CD14-positive monocyte (primary cell): ENCODE results near the gene TAC4. TPM values are rescaled to one million over a fixed set of nuclear protein-coding genes. Genes with fewer than 3 reads are reported as not detected.

Experiments used
- DNase-seq, 3 donors: peaks; one replicate each; pipeline ENCODE4 v3.0.0-alpha.2; 2011 to 2022
- H2AFZ ChIP-seq: 2 replicates; pipeline ENCODE4 v1.6.0; 2012; ENCODE audit warnings: mild to moderate bottlenecking, low read depth, low read length, inconsistent platforms; ENCODE audit not compliant: insufficient read depth, poor library complexity, severe bottlenecking
- H3K27ac ChIP-seq, 2 donors: 1 replicate in 1 of 2; 2 replicates in 1 of 2; pipeline ENCODE4 v1.5.1; 2012 to 2013; ENCODE audit warnings: low read length in 2 of 2, control low read depth in 1 of 2, inconsistent platforms in 1 of 2, low read depth in 1 of 2, mild to moderate bottlenecking in 1 of 2
- H3K27me3 ChIP-seq, 2 donors: one replicate each; pipeline versions ENCODE4 v1.6.0 to v1.6.1; 2011 to 2013; ENCODE audit warnings: low read length in 2 of 2; ENCODE audit not compliant: control insufficient read depth in 2 of 2, insufficient read depth in 2 of 2
- H3K36me3 ChIP-seq, 2 donors: replicated peaks in 1 of 2; 1 replicate in 1 of 2; 2 replicates in 1 of 2; pipeline versions ENCODE4 v1.5.1 to v1.6.1; 2012 to 2013; ENCODE audit warnings: low read length in 2 of 2, control low read depth in 1 of 2, inconsistent platforms in 1 of 2, mild to moderate bottlenecking in 1 of 2; ENCODE audit not compliant: insufficient read depth in 2 of 2, control insufficient read depth in 1 of 2
- H3K4me1 ChIP-seq, 2 donors: 1 replicate in 1 of 2; 2 replicates in 1 of 2; pipeline versions ENCODE4 v1.5.1 to v1.6.1; 2012 to 2013; ENCODE audit warnings: low read length in 2 of 2, control low read depth in 1 of 2, inconsistent platforms in 1 of 2, mild to moderate bottlenecking in 1 of 2, moderate library complexity in 1 of 2; ENCODE audit not compliant: insufficient read depth in 2 of 2, control insufficient read depth in 1 of 2
- H3K4me2 ChIP-seq: replicated peaks from 2 replicates; pipeline ENCODE3; 2012; ENCODE audit warnings: low read length, moderate library complexity, mild to moderate bottlenecking; ENCODE audit not compliant: poor library complexity, severe bottlenecking; ENCODE audit errors: extremely low read depth
- H3K4me3 ChIP-seq, 3 experiments: fragments of 200-600 bp in 1 of 3; sonication (generic) in 1 of 3; replicated peaks in 1 of 3; 1 replicate in 2 of 3; 2 replicates in 1 of 3; pipeline ENCODE4 v1.5.1; 2011 to 2013; ENCODE audit warnings: low read length in 3 of 3, mild to moderate bottlenecking in 3 of 3, control low read depth in 2 of 3, low read depth in 2 of 3, inconsistent platforms in 1 of 3, moderate library complexity in 1 of 3
- H3K79me2 ChIP-seq: 2 replicates; pipeline ENCODE4 v1.6.0; 2012; ENCODE audit warnings: mild to moderate bottlenecking, control low read depth, inconsistent platforms, low read length, moderate library complexity; ENCODE audit not compliant: insufficient read depth
- H3K9ac ChIP-seq: 2 replicates; pipeline ENCODE4 v1.6.0; 2017; ENCODE audit warnings: low read length, mild to moderate bottlenecking; ENCODE audit not compliant: insufficient read depth, poor library complexity, severe bottlenecking
- H3K9me3 ChIP-seq, 2 donors: replicated peaks in 1 of 2; 1 replicate in 1 of 2; 2 replicates in 1 of 2; pipeline versions ENCODE4 v1.5.1 to v1.6.1; 2012 to 2013; ENCODE audit warnings: low read length in 2 of 2, control low read depth in 1 of 2; ENCODE audit not compliant: control insufficient read depth in 1 of 2, insufficient read depth in 1 of 2
- H4K20me1 ChIP-seq: 2 replicates; pipeline ENCODE4 v1.6.0; 2012; ENCODE audit warnings: mild to moderate bottlenecking, low read length, control low read depth, moderate library complexity; ENCODE audit not compliant: insufficient read depth
- H3K27ac Mint-ChIP-seq, 7 donors: one replicate each; pipeline ENCODE4 v1.8.0; 2020; ENCODE audit warnings: mild to moderate bottlenecking in 7 of 7, mixed read lengths in 7 of 7, moderate library complexity in 6 of 7, inconsistent platforms in 2 of 7
- H3K27me3 Mint-ChIP-seq, 3 donors: one replicate each; pipeline ENCODE4 v1.8.0; 2021 to 2022; ENCODE audit warnings: low read depth in 3 of 3, mild to moderate bottlenecking in 3 of 3, mixed read lengths in 3 of 3, moderate library complexity in 3 of 3, inconsistent platforms in 1 of 3
- H3K36me3 Mint-ChIP-seq, 2 donors: one replicate each; pipeline ENCODE4 v1.8.0; 2020; ENCODE audit warnings: mixed read lengths in 2 of 2, inconsistent platforms in 1 of 2, mild to moderate bottlenecking in 1 of 2
- H3K4me1 Mint-ChIP-seq: one replicate; pipeline ENCODE4 v1.8.0; 2020; ENCODE audit warnings: mild to moderate bottlenecking, mixed read lengths
- H3K4me3 Mint-ChIP-seq, 2 donors: one replicate each; pipeline ENCODE4 v1.8.0; 2020; ENCODE audit warnings: mild to moderate bottlenecking in 2 of 2, mixed read lengths in 2 of 2, moderate library complexity in 1 of 2
- H3K9me3 Mint-ChIP-seq, 7 donors: one replicate each; pipeline ENCODE4 v1.8.0; 2020 to 2022; ENCODE audit warnings: mixed read lengths in 7 of 7, mild to moderate bottlenecking in 6 of 7, moderate library complexity in 6 of 7, inconsistent platforms in 2 of 7
- CTCF ChIP-seq: fragments of 200-600 bp; IDR thresholded peaks from one replicate; pipeline ENCODE4 v1.8.0; 2022; ENCODE audit warnings: antibody characterized with exemption, mild to moderate bottlenecking
- WGBS: methylation state at CpG from one replicate; pipeline ENCODE4 v1.1.5; 2013; ENCODE audit warnings: missing lambda C conversion rate; ENCODE audit not compliant: insufficient coverage; 5-methylcytosine and 5-hydroxymethylcytosine counted together
- intact Hi-C, 2 donors: fragments of 100-400 bp; cut with micrococcal nuclease; formaldehyde crosslinking; loops; one replicate each; pipeline versions ENCODE4 v1.15.0 to v1.15.1; 2023
- polyA plus RNA-seq, 3 donors: library from polyadenylated mRNA; depleted of rRNA in 1 of 3; unstranded in 2 of 3; stranded (reverse) in 1 of 3; fragments of 300-500 nt in 2 of 3; fragments of >200 nt in 1 of 3; fragmentation: Illumina TruSeq in 2 of 3; gene quantifications; 1 replicate in 2 of 3; 2 replicates in 1 of 3; pipeline ENCODE4 v1.2.3, GENCODE V29; 2012 to 2021

TAC4 gene
- polyA plus RNA-seq, 3 donors = not detected

DNA sequence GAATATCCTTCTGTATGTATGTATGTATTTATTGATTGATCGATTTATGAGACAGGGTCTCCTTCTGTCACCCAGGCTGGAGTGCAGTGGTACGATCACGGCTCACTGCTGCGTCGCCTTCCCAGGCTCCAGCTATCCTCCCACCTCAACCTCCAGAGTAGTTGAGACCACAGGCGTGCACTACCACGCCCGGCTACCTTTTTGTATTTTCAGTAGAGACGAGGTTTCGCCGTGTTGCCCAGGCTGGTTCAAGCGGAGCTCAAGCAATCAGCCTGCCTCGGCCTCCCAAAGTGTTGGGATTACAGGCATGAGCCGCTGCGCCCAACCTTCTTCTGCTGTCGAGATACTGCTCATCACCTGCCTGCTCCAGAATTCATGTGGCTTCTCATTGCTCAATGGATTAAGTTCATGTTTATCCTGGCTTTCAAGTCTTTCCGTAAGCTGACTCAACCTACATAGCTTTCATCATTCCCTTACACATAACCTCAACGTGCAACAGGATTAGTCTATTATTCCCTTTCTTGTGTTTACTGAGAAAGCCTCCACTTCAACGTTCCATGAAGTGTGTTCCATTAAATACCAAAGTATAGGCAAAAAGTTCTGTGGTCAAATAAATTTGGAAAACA lies 13.6 kb downstream of the TAC4 start:
- Mint-ChIP-seq H3K27ac (no peak overlapping the region), H3K27me3 (no peaks in the 10 kb centered on the region), H3K36me3 (peaks cover 56 to 79% of the 10 kb centered on the region in 2 donors), H3K4me1 (peaks cover 17% of the 10 kb centered on the region), H3K4me3 (no peak overlapping the region), H3K9me3 (no peaks in the 10 kb centered on the region)
- no peak overlapping the region for H3K4me2 ChIP-seq
- no peaks in the 10 kb centered on the region for H4K20me1 ChIP-seq
- intact Hi-C loops = no loop called here
- no peaks in the 10 kb centered on the region for H3K27me3 ChIP-seq
- H3K36me3 ChIP-seq = peaks cover 23 to 73% of the 10 kb centered on the region in 2 donors
- H3K27ac ChIP-seq = peak overlapping the region in 1 of 2 donors; percentile 40
- no peak overlapping the region for H2AFZ ChIP-seq
- H3K79me2 ChIP-seq = no peaks in the 10 kb centered on the region
- H3K4me1 ChIP-seq = peaks cover 6 to 16% of the 10 kb centered on the region in 2 donors
- DNase-seq = no peak
- no peak overlapping the region for H3K9ac ChIP-seq
- WGBS = 98% methylated on average over 14 of the region's 19 CpGs
- H3K4me3 ChIP-seq = no peak overlapping the region
- H3K9me3 ChIP-seq = no peaks in the 10 kb centered on the region
- TF ChIP-seq CTCF = no peak

DNA sequence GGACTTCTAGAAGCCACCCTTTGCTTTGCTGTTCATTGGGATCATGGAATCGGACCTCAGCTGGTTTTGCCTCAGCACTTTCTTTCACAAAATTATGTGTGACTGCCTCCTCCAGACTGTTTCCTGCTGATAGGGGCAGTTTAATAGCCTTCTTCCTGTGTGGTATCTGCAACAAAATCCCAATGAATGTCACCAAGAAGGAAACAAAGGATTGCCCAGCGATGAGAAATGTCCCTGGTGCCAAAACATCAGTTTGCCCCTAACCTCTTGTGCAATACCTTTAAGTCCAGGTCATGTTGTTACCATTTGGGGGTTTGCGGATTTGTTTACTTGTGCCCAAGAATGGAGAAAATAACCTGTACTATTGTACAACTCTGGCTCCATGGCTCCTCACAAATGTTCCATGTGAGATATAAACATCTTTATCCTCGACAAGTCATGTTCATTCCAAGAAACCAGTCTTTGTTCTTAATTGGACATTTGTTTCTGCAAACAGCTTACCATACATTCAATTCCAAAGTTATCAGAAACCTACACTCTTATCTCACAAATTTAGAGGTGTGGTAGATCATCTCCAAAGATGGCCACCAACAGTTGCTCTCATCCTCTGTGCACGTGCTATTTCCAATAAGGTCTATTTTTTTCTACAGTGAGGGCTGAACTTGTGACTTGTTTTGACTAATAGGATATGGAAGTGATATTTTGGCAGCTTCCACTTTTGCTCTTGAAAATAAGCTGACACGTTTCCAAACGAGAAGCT lies 14.8 kb downstream of the TAC4 start:
- Mint-ChIP-seq H3K9me3 (peaks cover 0 to 2% (median 0%) of the 10 kb centered on the region in 7 donors), H3K27me3 (no peaks in the 10 kb centered on the region), H3K4me1 (peaks cover 29% of the 10 kb centered on the region), H3K4me3 (no peak overlapping the region), H3K27ac (peak overlapping the region in 5 of 7 donors; percentile 39 to 76 (median 62)), H3K36me3 (peaks cover 58 to 77% of the 10 kb centered on the region in 2 donors)
- no peak overlapping the region for H3K4me2 ChIP-seq
- H2AFZ ChIP-seq = no peak overlapping the region
- H3K4me1 ChIP-seq = peaks cover 17 to 28% of the 10 kb centered on the region in 2 donors
- intact Hi-C loops = no loop called here
- H3K9ac ChIP-seq = no peak overlapping the region
- H3K27me3 ChIP-seq = no peaks in the 10 kb centered on the region
- no peaks in the 10 kb centered on the region for H3K9me3 ChIP-seq
- H4K20me1 ChIP-seq = no peaks in the 10 kb centered on the region
- no peaks in the 10 kb centered on the region for H3K79me2 ChIP-seq
- no peak for DNase-seq
- 0% methylated on average over 2 of the region's 7 CpGs for WGBS
- TF ChIP-seq CTCF = no peak
- peak overlapping the region in 1 of 2 donors; percentile 40 for H3K27ac ChIP-seq
- peaks cover 26 to 74% of the 10 kb centered on the region in 2 donors for H3K36me3 ChIP-seq
- no peak overlapping the region for H3K4me3 ChIP-seq
